Testis (tissue), 2 donors: ENCODE measurements around the gene NPHP4.

Source experiments
- POLR2A ChIP-seq: fragments of 450-650 bp; IDR thresholded peaks from one replicate; pipeline ENCODE4 v1.6.1; 2017; ENCODE audit warnings: antibody characterized with exemption, mild to moderate bottlenecking, moderate library complexity
- TF ChIP-seq, protein P1 (sequence below), 3 experiments: fragments of 450-650 bp in 2 of 3; fragments of 200-600 bp in 1 of 3; sonication (generic) in 1 of 3; IDR thresholded peaks; one replicate each; pipeline ENCODE4 v1.5.1; 2016 to 2019; ENCODE audit warnings: antibody characterized with exemption in 3 of 3, mild to moderate bottlenecking in 2 of 3, moderate library complexity in 1 of 3

DNA sequence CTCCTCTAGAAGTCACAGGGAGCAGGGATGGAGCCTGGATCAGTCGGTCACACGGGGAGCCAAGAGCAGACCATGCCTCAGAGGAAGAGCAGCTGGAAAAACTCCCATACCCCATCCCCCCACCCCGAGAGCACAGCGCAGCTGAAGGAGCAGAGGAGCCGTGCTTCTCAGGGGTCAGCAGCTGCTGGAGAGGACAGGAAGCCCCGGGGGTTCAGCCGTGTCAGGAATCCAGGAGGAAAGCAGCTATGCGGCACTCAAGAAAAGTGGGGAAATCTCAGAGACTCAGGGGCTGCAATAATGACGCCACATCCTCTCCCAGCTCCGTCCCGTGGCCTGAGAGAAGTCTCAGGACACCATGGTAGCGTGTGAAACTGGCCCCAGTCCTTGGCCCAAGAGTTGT lies 102.3 kb downstream of the NPHP4 start:
- TF ChIP-seq, protein P1, sequence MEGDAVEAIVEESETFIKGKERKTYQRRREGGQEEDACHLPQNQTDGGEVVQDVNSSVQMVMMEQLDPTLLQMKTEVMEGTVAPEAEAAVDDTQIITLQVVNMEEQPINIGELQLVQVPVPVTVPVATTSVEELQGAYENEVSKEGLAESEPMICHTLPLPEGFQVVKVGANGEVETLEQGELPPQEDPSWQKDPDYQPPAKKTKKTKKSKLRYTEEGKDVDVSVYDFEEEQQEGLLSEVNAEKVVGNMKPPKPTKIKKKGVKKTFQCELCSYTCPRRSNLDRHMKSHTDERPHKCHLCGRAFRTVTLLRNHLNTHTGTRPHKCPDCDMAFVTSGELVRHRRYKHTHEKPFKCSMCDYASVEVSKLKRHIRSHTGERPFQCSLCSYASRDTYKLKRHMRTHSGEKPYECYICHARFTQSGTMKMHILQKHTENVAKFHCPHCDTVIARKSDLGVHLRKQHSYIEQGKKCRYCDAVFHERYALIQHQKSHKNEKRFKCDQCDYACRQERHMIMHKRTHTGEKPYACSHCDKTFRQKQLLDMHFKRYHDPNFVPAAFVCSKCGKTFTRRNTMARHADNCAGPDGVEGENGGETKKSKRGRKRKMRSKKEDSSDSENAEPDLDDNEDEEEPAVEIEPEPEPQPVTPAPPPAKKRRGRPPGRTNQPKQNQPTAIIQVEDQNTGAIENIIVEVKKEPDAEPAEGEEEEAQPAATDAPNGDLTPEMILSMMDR (IDR thresholded peaks at IDR 0.05), result no peak
- TF ChIP-seq POLR2A, result no peak
